NB4 (cell line): ENCODE measurements around the gene TEAD1.

Experiments used
- CTCF ChIP-seq: IDR thresholded peaks from one replicate; pipeline ENCODE4 v1.5.1; 2012; ENCODE audit warnings: low read depth, low read length
- POLR2A ChIP-seq: IDR thresholded peaks from 2 replicates; pipeline ENCODE4 v1.6.1; 2011; ENCODE audit warnings: mild to moderate bottlenecking; ENCODE audit not compliant: insufficient read length; ENCODE audit errors: extremely low read depth

GRCh38 chr11:12721816-12722604 lies 47.8 kb downstream of the TEAD1 start:
- TF ChIP-seq POLR2A = no peak
- no peak for TF ChIP-seq CTCF
